Stimulated activated CD8-positive, alpha-beta memory T cell treated with anti-CD3 and anti-CD28 coated beads, Interleukin-2, amount 100 ng/mL, for 48 hours (primary cell): Measurements from ENCODE around the gene CASZ1.

Experiments
- DNase-seq, 2 donors: peaks; one replicate each; pipeline ENCODE4 v3.0.0-alpha.2; 2020; ENCODE audit warnings: low read depth in 2 of 2

The CASZ1 gene

GRCh38 chr1:10624256-10625050 lies 172.0 kb downstream of the CASZ1 start:
- DNase-seq = no peak

GRCh38 chr1:10623686-10624145 lies 172.7 kb downstream of the CASZ1 start:
- DNase-seq = no peak

GRCh38 chr1:10622910-10623685 lies 173.3 kb downstream of the CASZ1 start:
- no peak for DNase-seq

GRCh38 chr1:10621906-10622305 lies 174.5 kb downstream of the CASZ1 start:
- no peak for DNase-seq

GRCh38 chr1:10620776-10621175 lies 175.7 kb downstream of the CASZ1 start:
- DNase-seq = no peak

- DNase-seq = no peak
These were observed 178.2 kb downstream of the CASZ1 start for GRCh38 chr1:10617931-10618885.

- no peak for DNase-seq
These were observed 179.1 kb downstream of the CASZ1 start for GRCh38 chr1:10617318-10617717.

GRCh38 chr1:10616696-10617095 lies 179.8 kb downstream of the CASZ1 start:
- no peak for DNase-seq

- no peak for DNase-seq
These were observed 180.3 kb downstream of the CASZ1 start for GRCh38 chr1:10615932-10616671.

GRCh38 chr1:10615332-10615731 lies 181.1 kb downstream of the CASZ1 start:
- DNase-seq = no peak

GRCh38 chr1:10614377-10615225 lies 181.8 kb downstream of the CASZ1 start:
- DNase-seq = no peak

- no peak for DNase-seq
These were observed 182.6 kb downstream of the CASZ1 start for GRCh38 chr1:10613861-10614260.

- DNase-seq = no peak
These were observed 183.1 kb downstream of the CASZ1 start for GRCh38 chr1:10613340-10613739.

- no peak for DNase-seq
These were observed 183.8 kb downstream of the CASZ1 start for GRCh38 chr1:10612436-10613160.

- DNase-seq = no peak
These were observed 185.4 kb downstream of the CASZ1 start for GRCh38 chr1:10610901-10611600.

GRCh38 chr1:10608690-10609089 lies 187.8 kb downstream of the CASZ1 start:
- no peak for DNase-seq

- DNase-seq = no peak
These were observed 189.2 kb downstream of the CASZ1 start for GRCh38 chr1:10607228-10607627.

- no peak for DNase-seq
These were observed 190.4 kb downstream of the CASZ1 start for GRCh38 chr1:10606064-10606463.

- no peak for DNase-seq
These were observed 191.5 kb downstream of the CASZ1 start for GRCh38 chr1:10604966-10605365.
